Right ventricle myocardium inferior (tissue), 1 donor: ENCODE data around the gene ANTXR1. TPM values are rescaled to one million over a fixed set of nuclear protein-coding genes. Genes with fewer than 3 reads are reported as not detected.

ENCODE experiments used
- ATAC-seq: fragments of 200-7000 bp; cut with Tn5 transposase; one replicate; pipeline ENCODE4 v1.9.1; 2020; ENCODE audit warnings: mild to moderate bottlenecking, moderate library complexity
- DNase-seq: peaks from one replicate; pipeline ENCODE4 v3.0.0; 2021; ENCODE audit errors: missing footprints
- intact Hi-C: fragments of 100-400 bp; cut with DNase I; formaldehyde crosslinking; loops from one replicate; pipeline ENCODE4 v1.11.0; 2022
- total RNA-seq: library from RNA; stranded (reverse); fragmentation: NEBNext Ultra II Directional; extraction: Animal tissue kit (Norgen Biotek cat#: 25700); gene quantifications from one replicate; pipeline ENCODE4 v1.2.1, GENCODE V29; 2021
- donor health status: DM: no; HTN: yes; CAD: no; lungs with severe emphysema.

Gene ANTXR1
- total RNA-seq, 1 donor from 2014 or later = 31.9 TPM

DNA sequence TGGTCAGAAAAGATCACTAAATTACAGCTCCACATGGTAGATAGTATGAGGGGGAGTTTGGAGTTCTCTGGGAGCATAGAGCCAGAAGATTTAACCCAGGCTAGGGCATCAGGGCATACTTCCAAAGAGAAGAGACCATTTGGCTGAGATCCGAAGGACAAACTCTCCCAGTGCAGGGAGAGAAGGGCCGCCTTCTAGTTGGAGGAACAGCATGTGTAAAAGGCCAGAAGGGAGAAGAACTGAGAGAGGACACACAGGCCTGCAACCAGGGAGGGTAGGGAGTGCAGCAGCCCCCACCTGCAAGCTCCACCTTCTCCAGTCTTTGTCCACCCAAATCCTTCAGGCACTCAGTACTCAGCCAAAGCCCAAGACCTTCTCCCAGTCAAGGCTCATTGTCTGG lies 192.1 kb downstream of the ANTXR1 start:
- intact Hi-C loops = no loop called here
- no peak for ATAC-seq
- no peak for DNase-seq

DNA sequence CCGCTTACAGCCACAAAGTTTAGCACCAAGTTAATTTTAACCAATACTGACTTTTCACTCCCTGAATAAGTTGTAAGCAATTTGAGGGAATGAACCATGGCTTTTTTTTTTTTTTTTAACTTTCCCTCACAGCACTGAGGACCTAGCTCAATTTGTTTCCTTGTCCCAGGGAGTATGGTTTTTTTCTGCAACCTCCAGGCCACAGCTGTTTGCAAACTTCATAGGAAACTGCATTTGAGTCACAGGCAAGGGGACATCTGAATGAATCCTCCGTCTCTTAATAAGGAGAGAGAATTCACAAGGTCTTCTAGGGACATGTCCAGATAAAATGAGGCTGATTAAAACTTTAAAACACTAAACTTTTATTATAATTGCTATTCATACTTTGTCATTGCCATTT lies 192.5 kb downstream of the ANTXR1 start:
- ATAC-seq (no peak), DNase-seq (no peak)
- intact Hi-C loops = no loop called here

DNA sequence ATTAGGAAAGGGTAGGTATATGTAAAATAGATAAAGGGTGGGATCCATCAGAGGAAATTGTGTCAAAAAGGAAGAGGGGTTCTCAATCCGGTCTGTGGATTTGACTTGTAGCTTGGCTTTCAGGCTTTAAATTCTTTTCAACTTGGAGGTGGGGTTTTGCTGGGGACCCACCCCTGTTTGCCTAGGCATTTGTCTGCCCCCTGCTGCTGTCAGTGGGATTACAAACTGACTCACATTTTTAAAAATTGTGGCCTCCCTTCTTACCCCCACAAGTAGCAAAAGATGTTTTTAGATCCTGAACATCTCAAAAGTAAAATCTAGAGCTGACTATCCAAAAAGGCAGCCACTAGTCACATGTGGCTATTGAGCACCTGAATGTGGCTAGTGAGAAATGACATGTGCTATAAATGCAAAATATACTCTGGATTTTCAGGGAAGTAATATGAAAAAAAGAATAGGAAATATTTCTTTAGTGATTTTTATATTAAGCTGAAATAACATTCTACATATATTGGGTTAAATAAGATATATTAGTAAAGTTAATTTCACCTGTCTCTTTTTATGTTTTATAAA lies 195.1 kb downstream of the ANTXR1 start:
- ATAC-seq (no peak), DNase-seq (no peak)
- intact Hi-C loops = no loop called here

DNA sequence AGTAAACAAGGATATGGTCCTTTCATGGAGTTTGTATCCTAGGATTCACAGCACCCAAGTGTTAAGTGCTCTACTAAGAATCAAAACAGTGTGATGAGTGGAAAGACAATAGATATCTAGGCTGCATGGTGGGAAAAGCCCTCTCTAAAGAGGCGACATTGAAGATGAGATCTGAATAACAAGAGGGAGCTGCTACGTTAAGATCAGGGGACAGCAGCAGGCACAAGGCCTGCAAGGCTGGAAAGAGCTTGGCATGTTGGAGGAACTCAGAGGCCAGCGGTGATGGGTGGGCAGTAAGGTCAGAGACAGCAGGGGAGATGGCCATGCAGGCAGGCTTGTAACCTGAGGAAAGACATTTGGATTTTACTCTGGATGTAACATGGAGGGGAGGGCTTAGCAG lies 196.5 kb downstream of the ANTXR1 start:
- DNase-seq = no peak
- ATAC-seq = no peak

DNA sequence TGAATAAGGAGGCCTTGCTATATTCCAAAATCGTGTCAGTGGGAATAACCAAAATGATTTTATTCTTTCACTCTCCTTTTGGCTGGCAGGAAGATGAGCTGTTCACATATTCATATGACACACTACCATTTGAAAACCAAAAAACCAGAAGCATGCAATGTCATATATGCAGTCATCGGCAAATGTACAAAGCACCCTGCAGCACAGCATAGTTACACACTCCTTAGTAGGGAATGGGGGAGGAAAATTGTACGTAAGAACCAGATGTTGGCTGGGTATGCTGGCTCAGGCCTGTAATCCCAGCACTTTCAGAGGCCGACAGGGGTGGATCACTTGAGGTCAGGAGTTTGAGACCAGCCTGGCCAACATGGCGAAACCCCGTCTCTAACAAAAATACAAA lies 197.4 kb downstream of the ANTXR1 start:
- intact Hi-C loops = no loop called here
- DNase-seq (no peak), ATAC-seq (no peak)

More for the DNA sequence above, 196.5 kb downstream of the ANTXR1 start:
- intact Hi-C loops = no loop called here

GRCh38 chr2:69211048-69211447 lies 198.1 kb downstream of the ANTXR1 start:
- intact Hi-C loops = no loop called here
- DNase-seq (no peak), ATAC-seq (no peak)

DNA sequence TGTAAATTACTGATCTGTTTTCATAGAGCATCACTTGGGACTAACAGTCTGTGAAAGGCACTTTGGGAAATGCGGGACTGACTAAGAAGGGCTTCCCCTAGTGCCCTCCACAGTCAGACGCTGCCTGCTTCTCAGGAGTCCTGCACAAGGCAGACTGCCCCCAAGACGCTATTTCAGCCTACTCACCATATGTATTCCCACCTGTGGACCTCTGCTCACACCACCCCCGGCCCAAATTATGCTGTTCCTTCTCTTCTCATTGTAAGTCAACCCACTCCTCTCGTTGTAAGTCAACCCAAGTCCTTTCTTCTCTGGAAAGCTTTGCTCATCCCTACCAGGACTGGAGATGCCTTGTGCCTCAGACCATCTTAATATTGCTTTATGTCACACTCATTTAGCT lies 198.7 kb downstream of the ANTXR1 start:
- DNase-seq (no peak), ATAC-seq (no peak)
- intact Hi-C loops = no loop called here

- intact Hi-C loops = no loop called here
- ATAC-seq (no peak), DNase-seq (no peak)
Measured at GRCh38 chr2:69212238-69213028, 199.5 kb downstream of the ANTXR1 start.

- intact Hi-C loops = no loop called here
- DNase-seq (no peak), ATAC-seq (no peak)
Measured at GRCh38 chr2:69213201-69213600, 200.2 kb downstream of the ANTXR1 start.

DNA sequence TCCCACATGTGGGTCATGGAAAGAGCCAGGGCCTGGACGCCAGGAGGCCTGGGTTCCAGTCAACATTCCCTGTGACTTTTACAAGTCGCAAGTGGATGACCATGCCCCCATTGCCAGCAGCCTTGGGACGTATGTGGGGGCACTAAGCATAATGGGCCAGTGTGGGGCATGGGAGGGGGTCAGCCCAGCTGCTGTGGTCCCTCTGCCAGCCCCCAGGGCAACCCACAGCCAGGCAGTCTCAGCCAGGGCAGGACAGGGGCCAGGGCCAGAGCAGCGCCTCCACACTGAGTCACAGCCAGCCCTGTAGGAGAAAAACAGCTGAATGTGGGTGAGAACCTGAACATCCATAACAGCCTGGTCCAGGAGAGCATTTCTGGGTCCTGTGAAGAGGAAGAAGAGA lies 200.8 kb downstream of the ANTXR1 start:
- ATAC-seq (no peak), DNase-seq (no peak)
- intact Hi-C loops = no loop called here

DNA sequence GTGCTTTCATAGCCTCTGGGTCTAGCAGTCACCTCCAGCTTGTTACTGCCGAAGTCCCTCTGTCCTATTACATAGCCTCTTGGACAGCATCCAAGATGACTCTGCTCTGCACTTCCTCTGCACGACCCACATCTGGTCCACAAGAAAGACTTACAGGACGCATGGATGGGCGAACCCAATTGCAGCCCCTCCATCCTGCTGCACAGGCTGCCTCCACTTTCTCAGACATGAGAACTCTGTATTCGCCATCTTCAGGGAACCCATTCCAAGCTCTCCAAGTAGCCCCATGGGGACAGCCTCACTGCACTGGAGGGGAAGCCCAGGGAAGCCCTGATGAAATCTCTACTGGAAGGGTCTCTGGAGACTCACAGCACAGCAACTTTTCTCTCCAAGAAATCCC lies 201.9 kb downstream of the ANTXR1 start:
- ATAC-seq (peak; percentile 82), DNase-seq (no peak)
- intact Hi-C loops = no loop called here

- ATAC-seq (peak; percentile 43), DNase-seq (no peak)
- intact Hi-C loops = no loop called here
Measured at GRCh38 chr2:69216535-69217332, 203.8 kb downstream of the ANTXR1 start.

- no peak for DNase-seq
- ATAC-seq = no peak
- intact Hi-C loops = no loop called here
Measured at GRCh38 chr2:69217333-69218080, 204.5 kb downstream of the ANTXR1 start.

- DNase-seq (no peak), ATAC-seq (no peak)
- intact Hi-C loops = loop anchor here (5.0 kb wide), 1 partner anchor 86 kb away; no protein-coding TSS in a partner anchor
Measured at GRCh38 chr2:69221512-69221911, 208.5 kb downstream of the ANTXR1 start.

DNA sequence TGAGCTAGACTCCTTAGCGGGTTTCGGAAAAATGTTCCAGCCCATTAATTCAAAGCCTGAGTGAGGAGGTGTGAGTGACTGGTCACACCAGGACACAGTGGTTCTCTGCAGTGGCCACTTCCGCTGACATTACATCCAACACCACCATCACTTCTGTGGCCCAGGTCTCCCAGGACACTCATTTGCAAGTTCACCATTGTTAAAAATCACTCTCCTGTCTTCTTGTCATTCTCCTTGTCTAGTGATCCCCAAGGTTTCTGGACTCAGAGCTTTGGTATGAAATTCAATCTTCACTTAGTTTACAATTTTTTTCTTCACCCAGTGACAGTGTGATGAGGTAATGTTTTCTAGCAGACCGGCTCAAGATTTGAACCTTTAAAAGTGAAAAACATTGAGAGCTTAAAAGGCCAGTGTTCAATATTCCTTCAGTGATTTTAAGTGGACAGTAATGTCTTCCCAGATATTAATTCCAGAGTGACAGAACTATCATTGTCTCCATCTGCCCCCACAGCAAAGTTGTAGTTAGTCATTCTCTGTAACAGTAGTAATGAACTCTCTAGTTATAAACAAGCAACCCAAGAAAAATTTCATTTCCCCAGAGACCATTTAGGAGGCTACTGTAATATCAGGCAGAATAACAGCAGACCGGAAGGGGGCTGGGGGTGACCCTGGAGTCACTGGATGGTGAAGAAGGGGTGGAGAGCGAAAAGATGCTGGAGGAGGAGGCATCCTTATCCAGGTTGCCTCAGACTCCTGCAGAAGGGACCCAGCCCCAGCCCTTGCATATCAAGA lies 209.2 kb downstream of the ANTXR1 start:
- intact Hi-C loops = loop anchor here (5.0 kb wide), 1 partner anchor 85 kb away; no protein-coding TSS in a partner anchor
- DNase-seq = no peak
- ATAC-seq = peak; percentile 22

- peak; percentile 63 for ATAC-seq
- intact Hi-C loops = loop anchor here (5.0 kb wide), 1 partner anchor 84 kb away; no protein-coding TSS in a partner anchor
Measured at GRCh38 chr2:69222953-69223658, 210.1 kb downstream of the ANTXR1 start.

GRCh38 chr2:69223759-69224511 lies 211.0 kb downstream of the ANTXR1 start:
- intact Hi-C loops = loop anchor here (5.0 kb wide), 1 partner anchor 83 kb away; no protein-coding TSS in a partner anchor
- ATAC-seq (no peak), DNase-seq (no peak)

More at GRCh38 chr2:69222953-69223658, 210.1 kb downstream of the ANTXR1 start:
- no peak for DNase-seq
